GM10266 (cell line): ENCODE results near the gene UNC5C.

ENCODE experiments used
- DNase-seq: peaks from one replicate; pipeline ENCODE4 v3.0.0; 2012; ENCODE audit errors: extremely low spot score
- CTCF ChIP-seq: IDR thresholded peaks from 2 replicates; pipeline ENCODE4 v1.5.1; 2012; ENCODE audit warnings: mild to moderate bottlenecking, low read depth; ENCODE audit not compliant: control insufficient read depth, insufficient read depth; ENCODE audit errors: missing control alignments

Gene UNC5C

GRCh38 chr4:95161781-95162469 is 386.8 kb downstream of the UNC5C start:
- TF ChIP-seq CTCF = no peak
- no peak for DNase-seq

DNA sequence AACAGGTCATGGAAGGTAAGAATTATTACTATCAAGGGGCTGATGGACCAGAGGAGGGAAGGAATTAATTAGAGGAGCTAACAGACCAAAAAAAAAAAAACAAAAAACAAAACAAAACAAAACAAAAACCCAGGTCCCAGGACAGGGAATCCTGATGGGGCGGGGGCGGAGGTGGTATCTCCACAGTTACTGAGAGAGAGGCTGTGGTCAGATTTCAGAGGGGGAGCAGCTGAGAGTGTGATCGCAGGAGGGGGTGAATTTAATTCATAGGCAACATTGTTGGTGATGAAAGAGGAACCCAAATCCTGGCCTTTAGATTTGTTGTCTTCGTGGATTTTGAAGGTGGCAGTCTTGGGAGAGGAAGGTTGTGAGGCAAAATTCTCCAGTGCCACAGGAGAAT is 389.4 kb downstream of the UNC5C start:
- no peak for TF ChIP-seq CTCF
- DNase-seq = no peak

GRCh38 chr4:95158626-95159025 is 390.1 kb downstream of the UNC5C start:
- TF ChIP-seq CTCF = no peak

GRCh38 chr4:95158045-95158444 is 390.7 kb downstream of the UNC5C start:
- no peak for DNase-seq
- no peak for TF ChIP-seq CTCF

More at GRCh38 chr4:95158626-95159025, 390.1 kb downstream of the UNC5C start:
- DNase-seq = no peak

- DNase-seq = no peak
- TF ChIP-seq CTCF = no peak
Measured at GRCh38 chr4:95157596-95157995, 391.2 kb downstream of the UNC5C start.

GRCh38 chr4:95156452-95156765 is 392.4 kb downstream of the UNC5C start:
- no peak for TF ChIP-seq CTCF
- no peak for DNase-seq

DNA sequence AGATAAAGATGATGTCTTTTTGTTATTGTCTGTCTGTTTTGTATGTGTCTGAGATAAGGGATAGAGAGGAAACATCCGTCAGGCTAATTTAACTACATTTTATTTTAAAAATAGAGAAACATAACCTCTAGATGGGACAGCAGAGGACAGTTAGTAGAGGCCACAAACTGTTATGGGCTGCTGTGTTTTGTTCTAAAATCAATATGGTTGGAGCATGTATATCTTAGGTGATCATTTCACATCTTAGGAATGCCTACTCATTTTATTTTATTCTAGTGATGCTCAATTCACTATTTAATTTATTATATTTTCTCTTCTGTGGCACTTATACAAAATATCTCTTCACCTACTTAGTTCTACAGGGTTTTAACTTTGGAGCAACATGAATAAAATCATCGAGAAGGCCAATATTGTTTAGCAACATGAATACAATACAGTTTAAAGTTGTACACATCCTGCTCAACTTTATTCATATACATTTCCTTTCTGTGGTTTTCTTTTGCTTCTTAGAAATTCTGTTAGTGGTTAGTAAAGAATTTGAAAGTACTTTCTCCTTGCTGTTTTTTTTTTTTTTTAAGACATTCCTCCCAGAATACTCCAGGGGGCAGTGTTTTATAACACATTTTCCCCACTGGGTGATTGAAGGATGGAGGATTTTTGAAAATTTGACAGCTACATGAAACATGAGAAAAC is 392.9 kb downstream of the UNC5C start:
- TF ChIP-seq CTCF = peak; percentile 44
- DNase-seq = peak; percentile 14
